HG02642 (cell line): ENCODE measurements around the gene USP15.

Experiments used
- ATAC-seq: cut with Tn5 transposase; IDR thresholded peaks from one replicate; pipeline ENCODE4 v1.9.1; 2021; ENCODE audit warnings: mild to moderate bottlenecking; ENCODE audit not compliant: unreplicated experiment, poor library complexity

The USP15 gene

DNA sequence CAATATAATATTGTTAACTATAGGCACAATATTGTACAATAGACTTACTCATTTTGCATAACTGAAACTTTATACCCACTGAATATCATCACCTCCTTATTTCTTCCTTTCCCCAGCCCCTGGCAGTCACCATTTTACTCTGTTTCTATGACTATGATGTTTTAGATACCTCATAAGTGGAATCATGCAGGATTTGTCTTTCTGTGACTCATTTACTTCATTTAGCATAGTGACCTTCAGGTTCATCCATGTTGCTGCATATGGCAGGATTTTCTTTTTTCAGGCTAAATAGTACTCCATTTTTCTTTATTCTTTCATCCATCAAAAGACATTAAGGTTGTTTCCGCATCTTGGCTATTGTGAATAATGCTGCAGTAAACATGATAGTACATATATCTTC is 18.9 kb downstream of the USP15 start:
- ATAC-seq: no peak

DNA sequence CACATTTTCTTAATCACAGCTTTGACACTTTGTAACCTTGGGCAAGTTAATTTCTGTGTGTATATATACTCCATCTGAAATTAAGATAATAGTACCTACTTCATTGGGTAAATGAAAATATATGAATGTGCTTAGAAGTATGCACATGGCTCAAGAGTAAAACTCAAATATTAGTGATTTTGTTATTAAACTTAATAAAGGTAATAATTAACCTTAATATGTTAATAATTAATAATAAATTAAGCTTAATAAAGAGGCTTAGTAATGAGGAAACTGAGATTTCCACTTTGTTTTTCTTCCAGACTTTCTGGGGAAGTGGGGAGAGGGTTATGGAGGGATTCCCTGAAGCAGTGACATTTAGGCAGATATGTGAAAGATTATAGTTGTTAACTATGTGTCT is 19.8 kb downstream of the USP15 start:
- no peak for ATAC-seq

DNA sequence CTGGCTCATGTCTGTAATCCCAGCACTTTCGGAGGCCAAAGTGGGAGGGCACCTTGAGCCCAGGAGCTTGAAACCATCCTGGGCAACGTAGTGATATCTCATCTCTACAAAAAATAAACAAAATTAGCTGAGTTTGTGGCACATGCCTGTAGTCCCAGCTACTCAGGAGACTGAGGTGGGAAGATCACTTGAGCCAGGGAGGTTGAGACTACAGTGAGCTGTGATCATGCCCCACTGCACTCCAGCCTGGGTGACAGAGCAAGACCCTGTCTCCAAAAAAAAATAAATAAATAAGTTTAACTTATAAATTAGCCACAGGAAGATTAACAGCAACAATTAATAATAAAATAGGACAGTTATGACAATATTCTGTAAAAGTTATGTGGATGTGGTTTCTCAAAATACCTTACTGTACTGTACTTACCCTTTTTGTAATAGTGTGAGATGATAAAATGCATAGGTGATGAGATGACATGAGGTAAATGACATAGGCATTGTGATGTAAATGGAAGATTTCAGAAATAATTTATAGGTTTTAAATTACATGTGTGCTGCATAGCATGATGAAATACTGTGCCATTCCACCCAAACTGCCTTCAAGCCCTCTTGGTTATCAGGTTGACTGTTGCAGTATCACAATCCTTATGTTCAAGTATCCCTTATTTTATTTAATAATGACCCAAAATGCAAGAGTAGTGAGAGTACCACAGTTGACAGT is 22.0 kb downstream of the USP15 start:
- ATAC-seq: no peak

DNA sequence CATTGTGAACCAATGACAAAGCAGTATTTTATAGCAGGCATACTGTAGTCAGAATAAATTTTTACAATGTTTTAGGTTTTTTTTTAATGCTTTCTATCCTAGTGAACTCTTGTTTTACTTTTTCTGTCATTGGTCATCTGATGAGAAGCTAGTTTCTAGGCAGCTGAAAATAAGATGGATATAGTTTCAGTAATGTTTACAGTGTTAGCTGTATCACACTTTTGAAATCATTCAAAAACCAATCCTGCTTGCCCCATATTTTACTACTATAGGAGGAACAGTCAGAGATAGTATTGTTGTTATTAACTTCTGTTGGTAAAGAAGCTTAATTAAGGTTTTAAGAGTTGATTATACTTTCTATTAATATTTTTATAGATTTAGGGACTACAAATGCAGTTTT is 24.5 kb downstream of the USP15 start:
- no peak for ATAC-seq

DNA sequence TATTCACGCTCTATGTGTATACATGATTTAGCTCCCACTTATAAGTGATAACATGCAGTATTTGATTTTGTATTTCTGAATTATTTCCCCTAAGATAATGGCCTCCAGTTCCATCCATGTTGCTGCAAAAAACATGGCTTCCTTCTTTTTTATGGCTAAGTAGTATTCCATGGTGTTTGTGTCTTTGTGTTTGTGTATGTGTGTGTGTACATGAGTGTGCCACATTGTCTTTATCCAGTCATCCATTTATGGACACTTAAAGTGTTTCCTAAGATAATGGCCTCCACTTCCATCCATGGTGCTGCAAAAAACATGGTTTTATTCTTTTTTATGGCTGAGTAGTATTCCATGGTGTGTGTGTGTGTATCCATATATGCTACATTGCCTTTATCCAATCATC is 25.1 kb downstream of the USP15 start:
- no peak for ATAC-seq

DNA sequence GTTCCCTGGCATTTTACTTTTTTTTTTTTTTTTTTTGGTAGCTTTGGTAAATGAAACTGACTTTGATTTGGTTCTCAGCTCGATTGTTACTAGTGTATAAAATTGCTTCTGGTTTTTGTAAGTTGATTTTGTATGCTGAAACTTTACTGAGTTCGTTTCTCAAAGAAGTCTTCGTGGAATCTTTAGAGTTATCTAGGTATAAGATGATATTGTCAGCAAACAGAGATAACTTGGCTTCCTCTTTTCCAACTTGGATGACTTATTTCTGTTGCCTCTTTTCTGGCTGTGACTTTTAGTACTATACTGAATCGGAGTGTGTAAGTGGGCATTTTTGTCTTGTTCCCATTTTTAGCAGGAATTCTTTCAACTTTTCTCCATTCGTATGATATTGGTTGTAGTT is 28.1 kb downstream of the USP15 start:
- ATAC-seq: no peak

DNA sequence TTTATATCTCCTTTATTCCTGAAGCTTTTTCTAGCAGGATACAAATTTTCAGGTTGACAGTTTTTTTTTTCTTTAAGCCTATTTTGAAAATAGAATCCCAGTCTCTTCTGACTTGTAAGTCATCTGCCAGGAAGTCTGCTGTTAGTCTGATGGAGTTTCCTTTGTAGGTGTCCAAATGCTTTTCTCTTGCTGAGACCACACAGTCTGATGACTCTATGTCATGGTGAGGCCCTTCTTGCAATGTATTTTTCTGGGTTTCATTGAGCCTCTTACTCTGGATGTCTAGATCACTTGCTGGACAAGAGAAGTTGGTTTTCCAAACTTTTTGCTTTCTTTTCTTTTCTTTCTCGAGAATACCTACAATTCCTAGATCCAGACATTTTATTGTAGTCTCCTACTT is 30.6 kb downstream of the USP15 start:
- no peak for ATAC-seq

DNA sequence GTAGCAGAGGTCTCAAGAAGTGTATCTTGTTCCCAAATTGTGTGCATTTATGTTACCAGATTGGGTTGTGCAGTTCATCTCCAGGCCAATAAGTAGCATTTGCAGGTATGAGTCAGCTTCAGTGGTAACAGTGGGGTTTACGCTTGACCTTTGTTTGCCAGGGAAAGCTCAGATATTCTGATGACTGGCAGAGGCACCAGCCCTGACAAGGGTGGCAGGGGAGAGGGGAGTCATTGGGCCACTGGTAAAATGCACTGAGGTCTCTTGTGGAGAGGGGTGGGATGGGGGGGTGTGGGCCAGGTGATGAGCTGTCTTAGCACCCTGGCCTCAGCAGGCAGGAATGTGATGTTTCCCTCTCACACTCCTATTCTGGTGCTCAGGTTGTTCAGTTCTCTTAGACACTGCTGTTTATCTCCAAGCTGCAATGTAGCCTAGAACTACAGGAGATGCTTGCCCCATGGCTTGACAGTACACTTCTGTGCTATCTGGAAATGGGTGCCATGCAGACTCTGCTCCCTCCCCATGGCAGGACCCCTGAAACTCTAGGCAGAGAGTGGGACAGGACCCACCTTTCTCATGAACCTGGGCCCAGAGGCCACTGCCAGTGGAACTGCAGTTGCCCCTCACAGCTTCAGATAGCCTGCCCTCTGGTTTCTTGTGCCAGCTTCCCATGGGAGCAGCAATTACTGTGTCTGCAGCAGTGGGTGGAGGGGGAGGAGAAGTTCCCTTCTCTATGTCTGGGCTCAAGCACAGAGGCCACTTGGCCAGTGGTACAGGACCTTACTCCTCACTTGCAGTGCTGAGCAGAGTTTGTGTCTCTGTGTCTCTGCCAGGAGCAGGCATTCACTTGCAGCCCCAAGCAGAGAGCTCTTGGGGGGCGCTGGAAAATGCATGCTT is 31.9 kb downstream of the USP15 start:
- ATAC-seq: no peak

DNA sequence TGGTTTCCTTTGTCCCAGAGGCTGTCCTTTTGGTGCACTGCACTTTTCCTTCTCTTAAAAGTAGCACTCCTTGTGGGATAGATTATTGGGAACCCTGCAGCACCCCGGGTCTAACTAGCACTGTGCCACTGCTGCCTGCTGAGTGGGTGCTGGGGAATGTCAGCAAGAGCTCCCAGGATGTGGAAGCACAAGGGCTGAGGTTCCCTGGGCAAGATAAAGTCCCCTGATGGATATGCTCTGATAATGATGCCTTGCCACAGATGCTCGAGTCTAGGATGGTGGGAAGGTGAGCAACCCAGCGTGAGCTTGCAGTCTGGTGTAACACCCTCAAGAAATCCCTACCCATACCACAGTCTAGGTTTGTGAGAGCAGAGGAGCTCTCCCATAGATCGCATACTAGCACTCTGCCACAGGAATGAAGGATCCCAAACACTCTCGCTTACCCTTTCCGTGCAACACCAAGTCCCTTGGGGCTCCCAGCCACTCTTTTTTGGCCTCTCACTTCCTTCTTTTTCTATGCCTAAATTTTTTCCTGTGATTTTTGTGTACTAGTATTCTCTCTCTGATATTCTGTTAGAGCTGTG is 32.6 kb downstream of the USP15 start:
- no peak for ATAC-seq

DNA sequence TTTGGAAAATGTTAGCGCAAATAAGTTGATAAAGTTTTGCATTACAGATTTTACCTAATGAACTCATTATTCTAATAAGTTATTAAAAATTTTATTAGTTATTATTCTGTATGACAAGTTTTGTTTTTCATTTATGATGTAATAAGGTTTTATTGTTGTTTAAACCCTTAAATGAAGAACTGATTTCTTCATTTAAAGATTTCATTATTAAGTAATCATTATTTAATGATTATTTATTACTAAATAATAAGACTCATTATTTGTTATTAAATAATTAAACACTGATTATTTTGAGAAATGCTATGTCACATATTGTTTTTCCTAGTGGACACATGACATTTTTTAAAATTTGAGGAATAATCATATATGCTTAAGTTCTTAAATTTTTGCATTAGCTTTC is 34.2 kb downstream of the USP15 start:
- no peak for ATAC-seq

DNA sequence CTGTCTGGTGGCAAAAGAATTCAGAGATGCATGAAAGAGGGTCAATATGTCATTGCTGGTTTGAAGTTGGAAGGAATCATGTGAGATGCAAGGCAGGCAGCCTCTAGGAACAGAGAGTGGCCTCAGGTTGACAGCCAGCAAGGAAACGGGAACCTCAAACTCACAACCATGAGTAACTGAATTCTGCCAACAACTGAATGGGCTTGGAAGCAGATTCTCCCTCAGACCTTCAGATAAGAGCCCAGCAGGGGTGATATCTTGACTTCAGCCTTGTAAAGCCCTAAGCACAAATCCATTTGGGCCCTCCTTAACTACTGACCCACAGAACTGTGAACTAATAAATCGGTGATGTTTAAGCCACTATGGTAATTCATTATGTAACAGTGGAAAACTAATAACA is 35.8 kb downstream of the USP15 start:
- ATAC-seq: no peak

DNA sequence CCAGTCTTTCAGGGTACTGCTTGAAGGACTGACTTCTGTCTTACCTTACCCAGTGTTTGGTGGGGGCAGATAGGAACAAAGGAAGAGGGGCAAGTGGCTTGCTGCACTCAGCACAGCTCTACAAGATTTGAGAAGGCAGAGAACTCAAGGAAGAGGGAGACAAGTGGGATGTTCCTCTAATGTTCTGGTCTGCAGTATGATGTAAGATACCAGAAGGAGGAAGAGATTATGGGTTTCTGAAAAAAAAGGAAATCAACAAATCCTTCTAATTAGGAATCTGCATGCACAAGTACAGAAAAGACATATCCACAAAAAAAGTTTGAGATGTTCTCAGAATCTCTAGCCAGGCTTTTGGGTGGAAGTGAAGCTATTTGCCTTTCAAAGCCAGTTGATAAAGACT is 37.1 kb downstream of the USP15 start:
- no peak for ATAC-seq

DNA sequence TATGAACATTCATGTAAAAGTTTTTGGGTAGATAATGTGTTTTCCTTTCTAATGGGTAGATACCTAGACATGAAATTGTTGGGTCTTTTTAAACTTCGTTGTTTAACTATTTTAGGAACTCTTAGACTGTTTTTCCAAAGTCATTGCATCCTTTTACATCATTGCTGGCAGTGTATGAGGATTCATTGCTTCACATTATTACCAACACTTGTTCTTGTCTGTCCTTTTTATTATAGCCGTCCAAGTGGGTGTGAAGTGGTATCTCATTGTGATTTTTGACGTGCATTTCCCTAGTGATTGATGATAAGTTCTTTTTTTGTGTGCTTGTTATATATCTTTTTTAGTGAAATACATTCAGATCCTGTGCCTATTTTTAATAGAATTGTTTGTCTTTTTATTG is 39.4 kb downstream of the USP15 start:
- ATAC-seq: no peak

DNA sequence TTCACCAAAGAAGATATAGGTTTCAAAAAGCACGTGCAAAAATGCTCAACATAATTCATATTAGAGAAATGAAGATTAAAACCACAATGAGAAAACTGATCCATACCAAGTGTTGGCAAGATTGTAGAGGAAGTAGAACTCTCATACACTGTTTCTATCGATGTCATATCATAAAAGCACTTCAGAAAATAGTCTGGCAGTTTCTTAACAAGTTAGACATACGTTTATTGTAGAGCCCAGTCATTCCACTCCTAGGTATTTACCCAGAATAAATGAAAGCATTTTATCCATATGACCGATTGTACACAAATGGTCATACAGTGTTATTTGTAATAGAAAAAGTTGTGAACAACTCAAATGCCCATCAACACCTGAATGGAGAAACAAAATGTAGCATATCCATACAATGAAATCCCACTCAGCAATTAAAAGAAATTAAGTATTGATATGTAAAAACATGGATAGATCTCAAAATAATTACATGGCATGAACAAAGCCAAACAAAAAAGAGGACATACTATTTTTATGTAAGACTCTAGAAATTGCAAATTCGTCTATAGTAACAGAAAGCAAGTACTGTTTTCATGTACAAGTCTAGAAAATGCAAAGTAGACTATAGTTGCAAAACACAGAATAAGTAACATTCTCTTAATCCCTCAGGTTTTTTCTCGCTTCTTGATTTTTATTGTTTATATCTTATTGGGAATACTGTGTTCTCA is 41.0 kb downstream of the USP15 start:
- peak; percentile 53 for ATAC-seq

DNA sequence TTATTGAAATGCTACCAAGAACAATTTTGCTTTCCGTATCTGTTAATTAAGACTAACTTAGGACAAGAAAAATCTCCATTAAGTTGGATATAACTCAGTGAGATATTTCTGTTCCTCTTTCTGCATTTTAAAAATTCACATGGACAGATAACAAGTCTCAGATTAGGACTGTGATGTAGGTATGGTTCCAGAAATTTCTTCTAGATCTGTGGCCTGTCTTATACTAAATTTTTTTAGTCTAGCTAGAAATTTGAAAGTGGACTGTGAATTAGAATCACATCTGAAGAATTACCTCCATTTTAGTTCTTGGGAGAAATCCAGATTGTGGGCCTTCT is 41.6 kb downstream of the USP15 start:
- ATAC-seq: peak; percentile 29

DNA sequence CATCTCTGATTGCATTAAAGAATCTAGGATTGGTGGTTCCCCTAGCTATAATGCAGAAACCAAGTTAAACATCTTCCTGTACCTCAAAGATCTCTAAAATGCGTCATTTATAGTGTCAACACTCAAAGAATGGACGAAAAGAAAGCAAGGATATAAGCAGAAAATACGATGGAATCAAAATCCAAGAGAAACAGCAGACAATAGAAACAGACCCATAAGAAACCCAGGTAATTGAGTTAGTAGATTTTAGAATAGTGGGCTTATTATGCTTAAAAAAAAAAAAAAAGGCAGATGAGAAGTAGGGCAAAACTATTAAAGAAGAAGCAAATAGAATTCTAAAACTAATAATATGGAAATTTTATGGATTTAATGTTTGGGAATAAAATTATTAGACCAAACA is 44.4 kb downstream of the USP15 start:
- no peak for ATAC-seq

DNA sequence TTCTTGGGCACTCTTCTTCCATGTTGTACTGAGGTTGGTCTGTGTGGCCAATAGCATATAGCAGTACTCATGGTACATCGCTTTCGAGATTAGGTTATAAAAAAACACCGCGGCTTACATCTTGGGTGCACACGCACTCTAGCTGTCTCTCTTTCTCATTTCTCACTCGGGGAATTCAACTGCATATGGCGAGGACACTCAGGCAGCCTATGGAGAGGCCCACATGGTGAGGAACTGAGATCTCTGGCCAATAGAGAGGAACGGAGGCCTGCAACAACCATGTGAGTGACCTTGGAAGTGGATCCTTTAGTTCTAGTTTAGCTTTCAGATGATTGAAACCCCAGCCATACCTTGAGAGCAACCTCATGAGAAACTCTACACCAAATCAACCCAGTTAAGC is 45.6 kb downstream of the USP15 start:
- no peak for ATAC-seq

DNA sequence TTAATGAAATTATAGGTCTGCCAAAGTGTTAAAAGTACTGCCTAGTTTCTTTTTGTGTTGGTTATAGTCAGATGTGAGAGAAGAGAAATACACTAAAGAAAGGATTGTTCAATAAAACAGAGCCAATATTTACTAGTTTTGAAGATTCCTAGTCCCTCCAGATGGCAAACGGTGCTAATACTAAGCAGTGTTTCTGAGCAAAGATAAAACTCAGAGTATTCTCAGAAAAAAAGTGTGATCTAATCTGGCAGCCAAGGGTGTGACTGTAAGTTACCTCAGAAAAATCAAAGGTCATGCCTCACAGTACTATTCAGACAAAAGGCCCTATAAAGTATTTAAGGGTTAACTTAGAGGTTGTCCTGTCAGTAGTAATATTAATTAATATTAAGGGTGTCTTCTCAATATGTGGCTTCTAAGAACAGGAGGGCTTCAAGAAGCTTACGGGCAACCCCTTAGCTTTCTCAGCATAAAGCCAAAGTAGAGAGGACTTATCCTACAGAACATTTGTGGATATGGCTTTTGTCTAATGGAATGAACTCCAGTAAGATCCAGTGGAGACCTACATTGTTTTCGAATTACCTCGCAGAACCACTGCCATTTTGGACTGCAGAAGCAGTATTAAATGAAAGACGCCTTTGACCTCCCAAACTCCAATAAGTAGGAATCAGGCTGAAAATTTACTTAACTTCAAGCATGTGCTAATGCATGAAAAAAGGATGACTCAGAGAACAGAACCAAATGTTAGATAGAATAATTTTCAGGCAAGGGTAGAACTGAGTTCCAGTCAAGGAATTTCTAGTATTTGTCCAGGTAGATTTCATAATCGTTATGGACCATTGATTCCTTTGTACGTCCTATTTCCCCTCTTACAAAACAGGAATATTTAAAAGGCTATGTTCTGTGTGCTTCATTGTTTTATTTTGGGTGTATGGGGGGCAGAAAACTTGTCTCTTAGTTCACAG is 46.6 kb downstream of the USP15 start:
- ATAC-seq: no peak

DNA sequence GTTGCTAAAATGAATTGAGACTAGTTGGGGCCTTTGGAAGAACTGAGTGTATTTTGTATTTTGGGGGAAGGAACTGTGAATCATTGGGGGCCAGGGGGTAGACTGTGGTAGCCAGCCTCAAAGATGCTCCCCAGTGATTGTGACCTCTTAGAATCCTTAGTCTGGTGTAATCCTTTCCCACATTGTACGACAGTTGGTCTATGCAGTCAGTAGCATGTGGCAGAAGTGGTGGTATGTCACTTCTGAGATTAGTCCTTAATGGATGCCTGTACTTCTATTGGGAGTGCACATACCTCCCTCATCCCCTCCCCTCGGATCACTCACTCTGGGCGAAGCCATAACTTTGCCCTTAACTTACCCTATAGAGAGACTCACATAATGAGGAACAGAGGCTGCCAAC is 48.0 kb downstream of the USP15 start:
- ATAC-seq: no peak
